Measurements from ENCODE around the gene CFAP90.

CFAP90 gene

GRCh38 chr5:7867260-7867659 is 16.3 kb upstream of the CFAP90 start:
- no peak for DNase-seq

GRCh38 chr5:7866196-7866595 is 15.3 kb upstream of the CFAP90 start:
- DNase-seq = no peak

- DNase-seq = no peak
Measured at GRCh38 chr5:7857926-7858632, 7.1 kb upstream of the CFAP90 start.

GRCh38 chr5:7857361-7857760 is 6.4 kb upstream of the CFAP90 start:
- DNase-seq = no peak

- peak; percentile 34 to 67 for DNase-seq
Measured at GRCh38 chr5:7856855-7857254, 5.9 kb upstream of the CFAP90 start.

GRCh38 chr5:7855611-7856010 is 4.7 kb upstream of the CFAP90 start:
- DNase-seq = no peak

- no peak for DNase-seq
Measured at GRCh38 chr5:7852988-7853387, 2.1 kb upstream of the CFAP90 start.

- DNase-seq = no peak
Measured at GRCh38 chr5:7852542-7852941, 1.6 kb upstream of the CFAP90 start.

GRCh38 chr5:7851617-7852289 is 820 bp upstream of the CFAP90 start:
- DNase-seq = no peak

GRCh38 chr5:7851240-7851592 is 283 bp upstream of the CFAP90 start:
- no peak for DNase-seq

- DNase-seq = no peak
Measured at GRCh38 chr5:7849681-7850394, 1.1 kb downstream of the CFAP90 start.

- no peak for DNase-seq
Measured at GRCh38 chr5:7848296-7848695, 2.6 kb downstream of the CFAP90 start.

GRCh38 chr5:7846327-7846726 is 4.6 kb downstream of the CFAP90 start:
- DNase-seq = no peak

- DNase-seq = no peak
Measured at GRCh38 chr5:7845557-7845956, 5.4 kb downstream of the CFAP90 start.

GRCh38 chr5:7844901-7845300 is 6.0 kb downstream of the CFAP90 start:
- DNase-seq = no peak

- DNase-seq = no peak
Measured at GRCh38 chr5:7842531-7842930, 8.4 kb downstream of the CFAP90 start.

GRCh38 chr5:7837403-7837802 is 13.5 kb downstream of the CFAP90 start:
- no peak for DNase-seq

GRCh38 chr5:7834982-7835381 is 16.0 kb downstream of the CFAP90 start:
- DNase-seq = no peak

GRCh38 chr5:7828269-7828668 is 22.7 kb downstream of the CFAP90 start:
- DNase-seq = no peak

- DNase-seq = no peak
Measured at GRCh38 chr5:7827610-7828009, 23.3 kb downstream of the CFAP90 start.

GRCh38 chr5:7825630-7826029 is 25.3 kb downstream of the CFAP90 start:
- DNase-seq = no peak

- DNase-seq = no peak
Measured at GRCh38 chr5:7824995-7825394, 25.9 kb downstream of the CFAP90 start.

GRCh38 chr5:7823594-7823993 is 27.3 kb downstream of the CFAP90 start:
- DNase-seq = no peak

GRCh38 chr5:7822449-7822848 is 28.5 kb downstream of the CFAP90 start:
- no peak for DNase-seq

All from AML-193 (cell line).